Liver (tissue), 9 donors: ENCODE results near the gene BRD3. TPM values are rescaled to one million over a fixed set of nuclear protein-coding genes. Genes with fewer than 3 reads are reported as not detected.
A peak's percentile ranks its signal among the peaks of the same experiment; 100 is the strongest.

ENCODE experiments used
- DNase-seq: peaks from one replicate; pipeline ENCODE4 v3.0.0-alpha.2; 2017; ENCODE audit warnings: low spot score
- H3K27ac ChIP-seq, 2 donors: one replicate each; pipeline ENCODE4 v1.7.0; 2013; ENCODE audit warnings: inconsistent platforms in 2 of 2, low read length in 2 of 2, control low read depth in 1 of 2, low read depth in 1 of 2, mild to moderate bottlenecking in 1 of 2
- H3K27me3 ChIP-seq, 4 donors: one replicate each; pipeline versions ENCODE4 v1.6.1 to v1.7.0; 2013; ENCODE audit warnings: low read length in 3 of 4, inconsistent platforms in 1 of 4, mild to moderate bottlenecking in 1 of 4, moderate library complexity in 1 of 4; ENCODE audit not compliant: control insufficient read depth in 4 of 4, insufficient read depth in 4 of 4
- H3K36me3 ChIP-seq, 4 donors: one replicate each; pipeline versions ENCODE4 v1.6.1 to v1.7.0; 2013; ENCODE audit warnings: low read length in 3 of 4, mild to moderate bottlenecking in 3 of 4, low read depth in 1 of 4, moderate library complexity in 1 of 4; ENCODE audit not compliant: control insufficient read depth in 4 of 4, insufficient read depth in 3 of 4
- H3K4me1 ChIP-seq, 4 donors: one replicate each; pipeline versions ENCODE4 v1.6.1 to v1.7.0; 2013; ENCODE audit warnings: low read length in 3 of 4, mild to moderate bottlenecking in 3 of 4, moderate library complexity in 1 of 4; ENCODE audit not compliant: control insufficient read depth in 4 of 4, insufficient read depth in 4 of 4
- H3K4me3 ChIP-seq, 3 donors: one replicate each; pipeline versions ENCODE4 v1.6.1 to v1.7.0; 2013; ENCODE audit warnings: low read length in 3 of 3, control low read depth in 1 of 3, low read depth in 1 of 3, mild to moderate bottlenecking in 1 of 3
- H3K9ac ChIP-seq, 2 donors: one replicate each; pipeline ENCODE4 v1.7.0; 2013; ENCODE audit warnings: low read length in 2 of 2, mild to moderate bottlenecking in 2 of 2, moderate library complexity in 2 of 2, control low read depth in 1 of 2, low read depth in 1 of 2
- H3K9me3 ChIP-seq, 4 donors: one replicate each; pipeline versions ENCODE4 v1.6.1 to v1.7.0; 2013; ENCODE audit warnings: low read length in 3 of 4; ENCODE audit not compliant: control insufficient read depth in 4 of 4
- ATF3 ChIP-seq: IDR thresholded peaks from 2 replicates; pipeline ENCODE4 v1.6.1; 2016; ENCODE audit warnings: antibody characterized with exemption
- CTCF ChIP-seq: fragments of 150-350 bp; IDR thresholded peaks from 2 replicates; pipeline ENCODE4 v1.5.1; 2017; ENCODE audit warnings: improper control_type of control experiment, low read depth, low read length; ENCODE audit not compliant: missing input control
- FOXA1 ChIP-seq: IDR thresholded peaks from 2 replicates; pipeline ENCODE4 v1.6.1; 2016; ENCODE audit warnings: antibody characterized with exemption
- FOXA2 ChIP-seq: IDR thresholded peaks from 2 replicates; pipeline ENCODE4 v1.6.1; 2016; ENCODE audit warnings: antibody characterized with exemption
- GABPA ChIP-seq, 2 donors: IDR thresholded peaks in 1 of 2; conservative IDR thresholded peaks in 1 of 2; 2 replicates each; pipeline ENCODE4 v1.6.1; 2016; ENCODE audit warnings: antibody characterized with exemption in 2 of 2, mild to moderate bottlenecking in 1 of 2, moderate library complexity in 1 of 2
- HNF4A ChIP-seq, 2 donors: conservative IDR thresholded peaks; 2 replicates each; pipeline ENCODE4 v1.6.1; 2016; ENCODE audit warnings: antibody characterized with exemption in 2 of 2, mild to moderate bottlenecking in 2 of 2
- HNF4G ChIP-seq: IDR thresholded peaks from 2 replicates; pipeline ENCODE4 v1.6.1; 2016; ENCODE audit warnings: antibody characterized with exemption
- JUND ChIP-seq, 2 donors: IDR thresholded peaks; 2 replicates each; pipeline ENCODE4 v1.6.1; 2016; ENCODE audit warnings: antibody characterized with exemption in 2 of 2
- MAX ChIP-seq: IDR thresholded peaks from 2 replicates; pipeline ENCODE4 v1.6.1; 2016; ENCODE audit warnings: antibody characterized with exemption
- NR2F2 ChIP-seq: IDR thresholded peaks from 2 replicates; pipeline ENCODE4 v1.6.1; 2016; ENCODE audit warnings: antibody characterized with exemption
- RAD21 ChIP-seq, 2 donors: IDR thresholded peaks; 2 replicates each; pipeline ENCODE4 v1.6.1; 2016; ENCODE audit warnings: antibody characterized with exemption in 2 of 2, mild to moderate bottlenecking in 2 of 2
- REST ChIP-seq: IDR thresholded peaks from 2 replicates; pipeline ENCODE4 v1.6.1; 2016; ENCODE audit warnings: antibody characterized with exemption, mild to moderate bottlenecking
- RXRA ChIP-seq, 2 donors: IDR thresholded peaks; 2 replicates each; pipeline ENCODE4 v1.6.1; 2017 to 2018; ENCODE audit warnings: antibody characterized with exemption in 2 of 2, mild to moderate bottlenecking in 1 of 2
- TAF1 ChIP-seq: conservative IDR thresholded peaks from 2 replicates; pipeline ENCODE4 v1.6.1; 2016; ENCODE audit warnings: antibody characterized with exemption, mild to moderate bottlenecking
- YY1 ChIP-seq: IDR thresholded peaks from 2 replicates; pipeline ENCODE4 v1.6.1; 2016; ENCODE audit warnings: antibody characterized with exemption, mild to moderate bottlenecking
- ZBTB33 ChIP-seq: IDR thresholded peaks from 2 replicates; pipeline ENCODE4 v1.6.1; 2016; ENCODE audit warnings: antibody characterized with exemption
- WGBS: extraction: QIAGEN DNeasy Blood & Tissue Kit; methylation state at CpG from one replicate; pipeline ENCODE4 v1.1.7; 2013; 5-methylcytosine and 5-hydroxymethylcytosine counted together
- polyA plus RNA-seq, 2 donors: library from polyadenylated mRNA; stranded (reverse) in 1 of 2; unstranded in 1 of 2; fragments of 200-250 nt in 1 of 2; fragments of >200 nt in 1 of 2; fragmentation: Nextera tagmentation in 1 of 2; extraction: Ambion mirVana in 1 of 2; gene quantifications; one replicate each; pipeline versions ENCODE4 v1.2.1 to v1.2.3, GENCODE V29; 2013 to 2015
- total RNA-seq, 2 donors: library from RNA; depleted of rRNA; stranded (reverse); fragments of >200 nt; gene quantifications; one replicate each; pipeline ENCODE4 v1.2.3, GENCODE V29; 2014
- donor health status: healthy.
- donor health status: healthy.
- donor health status: healthy.
- donor health status: healthy.
- donor health status: healthy.

The BRD3 gene
- total and polyA plus RNA-seq, 4 donors, result 7.2 to 17.7 (median 12.7) TPM

- Histone ChIP-seq H3K27ac (no peak overlapping the region), H3K9ac (no peak overlapping the region), H3K36me3 (peaks cover 9 to 33% (median 20%) of the 10 kb centered on the region in 4 donors), H3K4me3 (no peak overlapping the region), H3K9me3 (no peaks in the 10 kb centered on the region), H3K4me1 (peaks cover 3 to 56% (median 28%) of the 10 kb centered on the region in 4 donors), H3K27me3 (no peaks in the 10 kb centered on the region)
- TF ChIP-seq RAD21 (IDR thresholded peaks at IDR 0.05) (no peak), RXRA (IDR thresholded peaks at IDR 0.05) (peak in 1 of 2 donors; percentile 54), JUND (IDR thresholded peaks at IDR 0.05) (no peak), NR2F2 (no peak), FOXA2 (no peak), HNF4A (conservative IDR thresholded peaks at IDR 0.05) (peak; percentile 14 to 59), FOXA1 (no peak)
- DNase-seq, result no peak
- 37% methylated on average over 20 of the region's 20 CpGs for WGBS
These were observed 18.6 kb downstream of the BRD3 start for GRCh38 chr9:134049236-134049635.

GRCh38 chr9:134048582-134048968 lies 19.3 kb downstream of the BRD3 start:
- no peak for DNase-seq
- Histone ChIP-seq H3K9ac (no peak overlapping the region), H3K4me1 (peaks cover 3 to 50% (median 30%) of the 10 kb centered on the region in 4 donors), H3K9me3 (no peaks in the 10 kb centered on the region), H3K27me3 (no peaks in the 10 kb centered on the region), H3K36me3 (peaks cover 9 to 33% (median 20%) of the 10 kb centered on the region in 4 donors), H3K27ac (no peak overlapping the region), H3K4me3 (no peak overlapping the region)
- 95% methylated on average over 12 of the region's 12 CpGs for WGBS
- TF ChIP-seq YY1 (no peak), ATF3 (no peak), HNF4G (no peak), REST (no peak), TAF1 (no peak), ZBTB33 (no peak), HNF4A (conservative IDR thresholded peaks at IDR 0.05) (no peak), FOXA1 (no peak), NR2F2 (no peak), MAX (no peak), GABPA (IDR thresholded peaks at IDR 0.05 in 1 of 2, conservative IDR thresholded peaks at IDR 0.05 in 1 of 2) (no peak), CTCF (no peak)
